Lung (tissue), 12 donors: ENCODE results near the gene FANCC. TPM values are rescaled to one million over a fixed set of nuclear protein-coding genes. Genes with fewer than 3 reads are reported as not detected.

Experiments
- ATAC-seq: fragments of 200-7000 bp; cut with Tn5 transposase; one replicate; pipeline ENCODE4 v1.9.1; 2020; ENCODE audit warnings: moderate number of reproducible peaks; ENCODE audit not compliant: insufficient read depth, low FRiP score
- DNase-seq, 3 donors: peaks; one replicate each; pipeline ENCODE4 v3.0.0-alpha.2; 2013 to 2017
- H3K27ac ChIP-seq, 2 donors: one replicate each; pipeline ENCODE4 v1.5.1; 2013; ENCODE audit warnings: mild to moderate bottlenecking in 2 of 2, moderate library complexity in 2 of 2, control low read depth in 1 of 2, inconsistent platforms in 1 of 2, low read depth in 1 of 2, low read length in 1 of 2
- H3K27me3 ChIP-seq, 3 donors: one replicate each; pipeline ENCODE4 v1.5.1; 2013; ENCODE audit warnings: low read length in 2 of 3; ENCODE audit not compliant: control insufficient read depth in 3 of 3, insufficient read depth in 3 of 3
- H3K36me3 ChIP-seq, 4 donors: one replicate each; pipeline ENCODE4 v1.5.1; 2013; ENCODE audit warnings: low read length in 4 of 4, mild to moderate bottlenecking in 1 of 4, moderate library complexity in 1 of 4; ENCODE audit not compliant: control insufficient read depth in 4 of 4, insufficient read depth in 4 of 4
- H3K4me1 ChIP-seq, 5 donors: one replicate each; pipeline ENCODE4 v1.5.1; 2013; ENCODE audit warnings: low read length in 5 of 5, mild to moderate bottlenecking in 2 of 5, moderate library complexity in 1 of 5; ENCODE audit not compliant: control insufficient read depth in 5 of 5, insufficient read depth in 5 of 5
- H3K4me3 ChIP-seq: one replicate; pipeline ENCODE4 v1.5.1; 2013; ENCODE audit warnings: mild to moderate bottlenecking, control low read depth, moderate library complexity
- H3K9ac ChIP-seq, 2 donors: one replicate each; pipeline ENCODE4 v1.5.1; 2013; ENCODE audit warnings: low read length in 2 of 2, control low read depth in 1 of 2; ENCODE audit not compliant: insufficient read depth in 1 of 2
- H3K9me3 ChIP-seq, 4 donors: one replicate each; pipeline ENCODE4 v1.5.1; 2013; ENCODE audit warnings: low read length in 3 of 4, mild to moderate bottlenecking in 1 of 4, moderate library complexity in 1 of 4; ENCODE audit not compliant: control insufficient read depth in 4 of 4, insufficient read depth in 3 of 4
- CTCF ChIP-seq: IDR thresholded peaks from 2 replicates; pipeline ENCODE4 v1.5.1; 2012; ENCODE audit warnings: mild to moderate bottlenecking; ENCODE audit errors: control extremely low read depth, extremely low read depth
- WGBS, 2 donors: extraction: QIAGEN DNeasy Blood & Tissue Kit; methylation state at CpG; one replicate each; pipeline ENCODE4 v1.1.7; 2013; 5-methylcytosine and 5-hydroxymethylcytosine counted together
- polyA plus RNA-seq, 2 donors: library from polyadenylated mRNA; stranded (reverse); fragments of 200-250 nt; gene quantifications; one replicate each; pipeline ENCODE4 v1.2.1, GENCODE V29; 2013
- total RNA-seq, 2 donors: library from RNA; depleted of rRNA in 1 of 2; stranded (reverse); fragments of >200 nt in 1 of 2; gene quantifications; one replicate each; pipeline ENCODE4 v1.2.1, GENCODE V29; 2014 to 2021
- donor health status: control.
- donor health status: control.
- donor health status: Bipolar disorder and iron deficiency.
- donor health status: healthy.
- donor health status: DM: yes; HTN: yes; CAD: no.

FANCC gene
- total and polyA plus RNA-seq, 4 donors, result 4.4 to 20.0 (median 8.7) TPM

GRCh38 chr9:95338243-95338642 is 20.7 kb upstream of the FANCC start:
- no peak for TF ChIP-seq CTCF
- Histone ChIP-seq H3K9me3 (peaks cover 0 to 3% (median 0%) of the 10 kb centered on the region in 4 donors), H3K27me3 (no peaks in the 10 kb centered on the region), H3K4me3 (no peak overlapping the region), H3K27ac (no peak overlapping the region), H3K36me3 (no peaks in the 10 kb centered on the region), H3K4me1 (peaks cover 0 to 22% (median 0%) of the 10 kb centered on the region in 5 donors), H3K9ac (no peak overlapping the region)
- no peak for ATAC-seq
- 92 to 95% methylated on average over 6 of the region's 6 CpGs for WGBS, 2 donors
- no peak for DNase-seq

- 71 to 83% methylated on average over 3 of the region's 3 CpGs for WGBS, 2 donors
- Histone ChIP-seq H3K36me3 (no peaks in the 10 kb centered on the region), H3K27ac (no peak overlapping the region), H3K4me3 (no peak overlapping the region), H3K9ac (no peak overlapping the region), H3K4me1 (peaks cover 0 to 16% (median 0%) of the 10 kb centered on the region in 5 donors), H3K9me3 (peaks cover 0 to 3% (median 0%) of the 10 kb centered on the region in 4 donors), H3K27me3 (no peaks in the 10 kb centered on the region)
- no peak for TF ChIP-seq CTCF
- DNase-seq, result peak in 1 of 3 donors; percentile 23
- no peak for ATAC-seq
Measured at GRCh38 chr9:95336281-95336680, 18.8 kb upstream of the FANCC start.

- Histone ChIP-seq H3K4me3 (no peak overlapping the region), H3K27ac (no peak overlapping the region), H3K36me3 (no peaks in the 10 kb centered on the region), H3K9ac (no peak overlapping the region), H3K9me3 (peaks cover 0 to 3% (median 0%) of the 10 kb centered on the region in 4 donors), H3K27me3 (no peaks in the 10 kb centered on the region), H3K4me1 (peaks cover 0 to 6% (median 0%) of the 10 kb centered on the region in 5 donors)
- ATAC-seq (no peak), DNase-seq (peak in 2 of 3 donors; percentile 29 to 47)
- WGBS, 2 donors, result 67 to 84% methylated on average over 2 of the region's 2 CpGs
- TF ChIP-seq CTCF, result no peak
Measured at GRCh38 chr9:95333426-95333825, 15.9 kb upstream of the FANCC start.

GRCh38 chr9:95332860-95333259 is 15.4 kb upstream of the FANCC start:
- no peaks in the 10 kb centered on the region for H3K27me3 ChIP-seq
- peaks cover 0 to 3% (median 0%) of the 10 kb centered on the region in 4 donors for H3K9me3 ChIP-seq
- H3K4me3 ChIP-seq, result no peak overlapping the region
- peaks cover 0 to 6% (median 0%) of the 10 kb centered on the region in 5 donors for H3K4me1 ChIP-seq
- 87 to 95% methylated on average over 2 of the region's 2 CpGs for WGBS, 2 donors
- no peaks in the 10 kb centered on the region for H3K36me3 ChIP-seq
- no peak overlapping the region for H3K27ac ChIP-seq
- DNase-seq (no peak), ATAC-seq (no peak)
- no peak overlapping the region for H3K9ac ChIP-seq
- no peak for TF ChIP-seq CTCF
